Sigmoid colon (tissue), 4 donors: ENCODE results near the gene DNAH14.

Experiments
- POLR2AphosphoS5 ChIP-seq, 4 donors: sonication (generic); formaldehyde crosslinking; IDR thresholded peaks; one replicate each; pipeline ENCODE4 v1.6.1; 2017; ENCODE audit warnings: antibody characterized with exemption in 4 of 4
- TF ChIP-seq, protein P1 (sequence below), 4 experiments: fragments of 450-650 bp in 3 of 4; fragments of 200-600 bp in 1 of 4; IDR thresholded peaks; one replicate each; pipeline ENCODE4 v1.5.1; 2016 to 2019; ENCODE audit warnings: antibody characterized with exemption in 4 of 4, mild to moderate bottlenecking in 3 of 4, moderate library complexity in 2 of 4

DNA sequence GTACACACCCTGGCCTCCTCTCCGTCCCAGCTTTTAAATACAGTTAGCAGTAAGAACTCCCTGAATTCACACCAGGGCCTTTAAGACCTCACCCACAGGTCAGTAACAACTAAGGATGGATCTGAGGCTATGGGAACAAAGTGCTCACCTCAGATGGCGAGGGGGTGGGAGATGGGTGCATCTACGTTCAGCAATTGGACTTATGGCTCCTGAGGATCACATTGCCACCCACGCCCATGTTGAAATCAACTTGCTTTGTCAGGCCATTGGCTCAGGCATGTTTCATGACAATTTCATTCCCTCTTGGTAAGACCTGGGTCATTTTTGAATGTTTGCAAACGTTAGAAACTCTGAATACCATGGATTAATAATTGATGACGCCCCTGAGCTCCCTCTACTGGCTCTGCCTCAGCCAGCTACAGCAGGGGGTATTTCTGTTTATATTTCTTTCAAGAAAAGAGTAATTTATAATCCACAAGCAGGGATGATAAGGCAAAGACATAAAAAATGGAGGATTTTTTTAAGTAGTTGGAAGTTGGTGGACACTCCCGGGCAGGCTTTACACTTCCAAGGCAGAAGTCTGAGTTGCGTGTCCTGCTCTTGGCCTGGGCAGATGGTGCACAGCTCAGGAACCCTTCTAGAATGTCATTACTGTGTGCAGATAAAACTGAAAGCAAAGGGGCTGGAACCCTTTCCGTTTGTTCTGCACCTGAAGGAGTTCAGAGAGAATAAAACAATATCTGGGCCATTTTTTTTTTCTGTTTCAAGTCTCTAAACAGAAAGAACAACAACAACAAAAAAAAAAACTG lies 512.0 kb downstream of the DNAH14 start:
- TF ChIP-seq, protein P1, sequence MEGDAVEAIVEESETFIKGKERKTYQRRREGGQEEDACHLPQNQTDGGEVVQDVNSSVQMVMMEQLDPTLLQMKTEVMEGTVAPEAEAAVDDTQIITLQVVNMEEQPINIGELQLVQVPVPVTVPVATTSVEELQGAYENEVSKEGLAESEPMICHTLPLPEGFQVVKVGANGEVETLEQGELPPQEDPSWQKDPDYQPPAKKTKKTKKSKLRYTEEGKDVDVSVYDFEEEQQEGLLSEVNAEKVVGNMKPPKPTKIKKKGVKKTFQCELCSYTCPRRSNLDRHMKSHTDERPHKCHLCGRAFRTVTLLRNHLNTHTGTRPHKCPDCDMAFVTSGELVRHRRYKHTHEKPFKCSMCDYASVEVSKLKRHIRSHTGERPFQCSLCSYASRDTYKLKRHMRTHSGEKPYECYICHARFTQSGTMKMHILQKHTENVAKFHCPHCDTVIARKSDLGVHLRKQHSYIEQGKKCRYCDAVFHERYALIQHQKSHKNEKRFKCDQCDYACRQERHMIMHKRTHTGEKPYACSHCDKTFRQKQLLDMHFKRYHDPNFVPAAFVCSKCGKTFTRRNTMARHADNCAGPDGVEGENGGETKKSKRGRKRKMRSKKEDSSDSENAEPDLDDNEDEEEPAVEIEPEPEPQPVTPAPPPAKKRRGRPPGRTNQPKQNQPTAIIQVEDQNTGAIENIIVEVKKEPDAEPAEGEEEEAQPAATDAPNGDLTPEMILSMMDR (IDR thresholded peaks at IDR 0.05), result no peak
- TF ChIP-seq POLR2AphosphoS5 (IDR thresholded peaks at IDR 0.05), result no peak
